Skin of body (tissue), 2 donors: ENCODE measurements around the gene H19. TPM values are rescaled to one million over a fixed set of nuclear protein-coding genes. Genes with fewer than 3 reads are reported as not detected.

Experiments
- DNase-seq: peaks from one replicate; lab custom pipeline; 2025; lab: John Stamatoyannopoulos, UW
- total RNA-seq: library from RNA; depleted of rRNA; stranded (reverse); fragments of >200 nt; gene quantifications from one replicate; pipeline ENCODE4 v1.2.3, GENCODE V29; 2014

H19 gene
- 7,961 TPM for total RNA-seq

DNA sequence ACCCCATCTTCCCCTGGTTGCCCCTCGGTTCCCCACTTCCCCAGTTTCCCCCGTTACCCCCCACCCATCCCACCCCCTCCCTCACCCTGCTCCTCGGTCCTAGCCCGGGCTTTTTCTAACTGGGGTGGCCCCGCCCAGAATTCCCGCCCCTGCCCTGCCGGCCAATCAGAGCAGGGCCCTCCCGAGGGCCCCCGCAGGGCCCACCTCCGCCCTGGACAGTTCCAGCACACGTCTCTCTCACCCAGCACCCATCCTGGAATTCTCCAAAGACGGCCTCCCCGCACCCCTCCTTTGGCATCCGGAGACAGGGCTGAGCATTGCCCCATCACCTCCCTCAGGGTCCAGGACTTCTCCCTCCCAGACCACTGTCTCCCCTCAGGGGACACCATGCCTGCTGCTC is at the start of gene H19:
H19 (minus strand) TSS at position 88 of the 400 bp plus-strand sequence.
- DNase-seq, result no peak

DNA sequence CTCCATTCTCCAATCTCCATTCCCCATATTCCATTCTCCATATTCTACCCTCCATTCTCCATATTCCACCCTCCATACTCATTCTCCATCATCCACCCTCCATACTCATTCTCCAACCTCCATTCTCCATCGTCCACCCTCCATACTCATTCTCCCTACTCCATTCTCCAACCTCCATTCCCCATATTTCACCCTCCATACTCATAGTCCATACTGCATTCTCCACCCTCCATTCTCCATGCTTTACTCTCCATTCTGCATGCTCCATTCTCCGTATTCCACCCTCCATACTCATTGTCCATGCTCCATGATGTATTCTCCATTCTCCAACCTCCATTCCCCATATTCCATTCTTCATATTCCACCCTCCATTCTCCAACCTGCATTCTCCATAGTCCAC is 44.3 kb upstream of the H19 start:
- no peak for DNase-seq

DNA sequence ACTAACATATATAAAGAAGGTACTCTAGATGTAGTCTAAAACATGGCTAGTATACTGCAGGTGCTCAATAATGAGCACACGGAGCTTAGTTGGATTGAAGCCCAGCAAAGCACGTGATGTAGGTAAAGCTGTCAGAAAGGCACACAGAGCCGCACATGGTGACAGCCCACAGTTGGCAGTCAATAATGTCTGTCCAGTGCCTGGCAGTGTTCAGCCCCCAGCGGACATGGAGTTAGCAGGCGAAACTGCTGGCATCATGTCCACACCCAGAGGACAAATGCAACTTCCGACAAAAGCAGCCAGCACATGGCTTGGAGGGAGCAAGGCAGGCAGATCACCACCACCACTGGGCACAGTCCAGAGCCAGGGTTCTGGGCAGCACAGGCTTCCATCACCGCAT is 43.5 kb upstream of the H19 start:
- no peak for DNase-seq

DNA sequence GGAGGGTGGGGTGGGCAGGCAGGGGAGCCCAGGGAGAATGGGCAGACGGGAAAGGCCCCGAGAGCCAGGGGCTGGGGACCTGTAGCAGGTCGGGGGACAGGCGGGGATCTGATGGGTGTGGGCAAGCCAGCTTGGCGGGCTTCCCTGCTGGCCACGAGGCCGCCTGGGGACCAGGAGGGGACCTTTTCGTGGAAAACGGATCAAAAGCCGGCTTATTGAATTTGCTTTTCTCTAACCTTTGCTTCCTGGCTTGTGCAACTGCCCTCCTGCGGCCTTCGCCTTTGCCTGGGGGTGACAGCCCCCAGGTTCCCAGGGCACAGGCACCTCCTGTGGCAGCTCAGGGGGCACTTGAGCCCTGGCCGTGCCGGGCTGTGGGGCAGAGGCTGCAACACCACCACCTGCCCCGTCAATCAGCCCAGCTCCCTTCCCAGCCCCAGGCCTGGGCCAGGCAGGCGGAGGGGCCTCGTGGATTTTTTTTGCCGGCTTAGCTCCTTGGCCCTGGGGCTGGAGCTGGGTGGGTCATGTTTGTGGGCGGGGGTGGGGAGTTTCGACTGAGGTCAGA is 41.6 kb upstream of the H19 start:
- DNase-seq, result no peak

DNA sequence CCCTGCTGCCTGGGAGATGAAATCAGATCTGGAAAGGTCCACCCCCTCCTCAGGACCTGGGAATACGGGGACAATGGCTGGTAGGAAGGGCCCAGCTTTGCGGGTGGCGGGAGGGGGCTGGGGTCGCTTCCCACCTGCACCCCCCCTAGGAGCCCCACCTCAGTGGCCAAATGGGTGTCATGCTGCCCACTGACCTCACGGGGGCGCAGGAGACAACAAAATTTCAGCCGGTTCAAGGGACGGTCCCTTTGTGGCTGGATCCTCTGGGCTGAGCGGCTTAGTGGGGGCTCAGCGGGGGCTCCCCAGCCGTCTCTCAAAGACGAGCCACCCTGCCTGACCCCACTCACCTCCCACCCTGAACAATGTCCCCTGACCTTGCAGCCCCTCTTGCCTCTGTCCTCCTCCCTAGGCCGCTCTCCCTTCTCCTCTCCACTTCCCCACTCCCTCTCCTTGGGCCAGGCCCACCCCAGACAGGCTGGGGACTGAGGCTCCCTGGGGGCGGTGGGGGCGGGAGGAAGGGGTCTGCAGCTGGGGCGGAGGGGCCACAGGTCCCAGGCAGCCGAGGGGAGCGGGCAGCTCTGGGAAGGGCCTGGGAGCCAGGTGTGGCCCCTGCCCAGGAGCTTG is 39.3 kb upstream of the H19 start:
- no peak for DNase-seq

DNA sequence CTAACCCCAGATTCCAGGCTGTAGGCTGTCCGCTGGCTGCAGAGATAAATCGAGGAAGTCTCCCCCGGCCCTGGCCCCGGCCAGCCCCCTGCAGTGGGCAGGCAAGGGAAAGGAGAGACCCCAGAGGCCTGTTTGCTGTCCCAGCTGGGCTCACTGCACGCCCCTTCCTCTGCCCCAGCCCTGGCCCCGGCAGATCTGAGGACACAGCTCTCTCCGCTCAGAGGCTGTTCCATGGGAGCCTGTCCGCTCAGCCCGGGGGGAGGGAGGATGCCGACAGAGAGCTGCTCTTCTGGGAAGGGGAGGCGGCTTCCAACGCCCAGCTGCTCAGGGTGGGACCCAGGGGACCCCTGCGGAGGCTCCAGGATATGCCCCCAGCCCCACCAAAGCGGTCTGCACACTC is 37.7 kb upstream of the H19 start:
- DNase-seq, result no peak

DNA sequence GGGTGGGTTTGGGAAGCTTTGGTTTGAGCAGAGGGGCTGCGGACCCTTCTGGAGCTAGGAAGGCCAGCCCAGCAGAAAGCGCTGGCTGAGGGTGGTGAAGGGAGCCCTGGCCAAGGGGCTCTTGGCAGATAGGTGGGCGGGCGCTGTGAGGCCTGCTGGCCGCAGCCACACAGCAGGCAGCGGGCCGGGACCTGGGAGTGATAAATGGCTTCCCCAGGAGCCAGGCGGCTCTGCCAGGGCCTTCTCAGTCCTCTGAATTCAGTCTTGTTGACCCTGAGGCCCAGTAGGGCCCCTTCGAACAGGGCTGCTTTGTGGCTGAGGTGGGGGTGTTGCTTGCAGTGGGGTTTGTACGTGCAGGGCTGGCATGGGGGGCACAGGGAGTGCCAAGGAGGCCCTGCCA is 33.4 kb upstream of the H19 start:
- DNase-seq, result no peak

DNA sequence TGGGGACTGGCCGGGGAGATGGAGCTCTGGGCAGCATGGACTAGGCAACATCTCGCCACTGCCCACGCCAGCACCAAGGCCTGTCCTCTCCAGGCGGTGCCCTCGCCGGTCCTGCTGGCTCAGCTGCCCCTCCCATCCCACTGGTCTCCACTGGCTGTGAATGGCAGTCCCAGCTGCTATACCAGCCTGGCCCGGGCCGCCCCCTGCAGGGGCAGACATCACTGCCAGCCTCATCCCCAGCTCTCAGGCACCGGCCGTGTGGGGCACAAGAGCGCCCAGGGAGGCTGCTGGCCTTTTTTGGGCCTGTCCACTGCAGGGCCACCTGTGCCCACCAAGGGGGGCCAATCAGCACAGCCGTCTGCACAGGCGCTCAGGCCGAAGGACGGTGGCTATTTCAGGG is 30.1 kb upstream of the H19 start:
- no peak for DNase-seq

DNA sequence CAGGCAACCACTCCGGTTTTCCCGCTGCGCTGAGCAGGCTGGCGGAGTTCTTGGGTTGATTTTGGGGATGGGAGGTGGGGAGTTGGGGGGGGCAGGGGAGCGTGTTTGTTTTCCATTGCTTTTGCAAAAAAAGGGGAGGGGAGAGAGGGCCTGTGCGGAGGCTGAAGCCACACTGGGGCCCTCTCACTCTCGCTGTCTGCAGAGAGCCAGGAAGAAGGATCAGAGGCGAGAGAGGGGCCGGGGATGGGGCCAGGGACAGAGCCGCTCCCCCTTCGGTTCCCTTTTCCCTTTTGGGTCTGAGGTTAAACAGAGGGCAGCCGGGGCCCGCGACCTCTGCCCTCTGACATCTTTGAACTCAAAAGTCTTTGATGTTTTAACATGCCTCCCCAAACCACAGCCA is 17.4 kb upstream of the H19 start:
- no peak for DNase-seq

DNA sequence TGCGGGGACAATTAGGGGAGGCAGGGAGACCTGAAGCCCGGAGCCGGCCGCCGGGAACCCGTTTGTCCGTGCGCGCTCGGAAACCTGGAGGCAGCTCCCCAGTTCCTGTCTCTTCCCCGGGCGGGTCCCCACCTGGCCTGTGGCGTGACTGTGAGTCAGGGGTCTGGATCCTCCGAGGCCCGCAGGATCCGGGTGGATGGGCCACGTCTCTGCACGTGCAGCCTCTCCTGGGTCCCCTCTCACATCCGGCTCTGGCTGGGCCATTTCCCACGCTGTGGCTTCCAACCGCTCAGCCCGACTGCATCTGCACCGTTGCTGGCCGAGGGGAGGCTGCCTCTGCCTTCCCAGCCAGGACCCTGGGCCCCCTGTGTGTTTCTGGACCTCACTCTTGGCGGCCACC is 14.8 kb upstream of the H19 start:
- no peak for DNase-seq

DNA sequence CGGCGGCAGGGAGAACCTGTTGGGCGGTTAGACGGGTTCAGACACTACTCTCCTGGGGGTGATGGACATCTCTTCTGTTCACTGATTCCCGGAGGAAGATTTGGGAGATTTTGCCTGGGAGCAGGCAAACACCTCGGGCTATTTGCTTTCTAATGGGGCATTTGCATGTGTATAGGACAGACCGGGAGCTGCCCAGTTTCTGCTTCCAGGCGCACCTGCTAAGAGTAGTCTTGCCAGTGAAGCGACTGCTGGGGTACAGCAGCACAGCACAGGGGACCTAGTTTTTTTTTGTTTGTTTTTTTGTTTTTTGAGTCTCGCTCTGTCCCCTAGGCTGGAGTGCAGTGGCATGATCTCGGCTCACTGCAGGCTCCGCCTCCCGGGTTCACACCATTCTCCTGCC is 6.8 kb upstream of the H19 start:
- no peak for DNase-seq

DNA sequence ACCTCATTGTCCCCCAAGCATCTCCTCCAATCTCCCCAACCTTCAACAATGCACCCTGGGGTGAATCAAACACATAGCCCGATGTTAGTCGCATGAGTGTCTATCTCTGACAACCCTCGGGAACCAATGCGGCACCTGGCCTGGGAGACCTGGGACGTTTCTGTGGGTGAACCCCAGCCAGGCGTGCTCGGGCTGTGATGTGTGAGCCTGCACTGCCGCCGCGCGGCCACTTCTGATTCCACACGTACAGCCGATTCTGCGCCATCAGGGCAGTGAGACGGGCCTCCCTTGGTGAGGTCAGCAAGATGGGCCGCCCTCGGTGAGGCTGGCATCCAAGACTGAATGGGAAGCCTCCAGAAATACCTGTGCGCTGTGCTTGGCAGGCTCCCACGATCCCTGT is 5.2 kb upstream of the H19 start:
- no peak for DNase-seq

DNA sequence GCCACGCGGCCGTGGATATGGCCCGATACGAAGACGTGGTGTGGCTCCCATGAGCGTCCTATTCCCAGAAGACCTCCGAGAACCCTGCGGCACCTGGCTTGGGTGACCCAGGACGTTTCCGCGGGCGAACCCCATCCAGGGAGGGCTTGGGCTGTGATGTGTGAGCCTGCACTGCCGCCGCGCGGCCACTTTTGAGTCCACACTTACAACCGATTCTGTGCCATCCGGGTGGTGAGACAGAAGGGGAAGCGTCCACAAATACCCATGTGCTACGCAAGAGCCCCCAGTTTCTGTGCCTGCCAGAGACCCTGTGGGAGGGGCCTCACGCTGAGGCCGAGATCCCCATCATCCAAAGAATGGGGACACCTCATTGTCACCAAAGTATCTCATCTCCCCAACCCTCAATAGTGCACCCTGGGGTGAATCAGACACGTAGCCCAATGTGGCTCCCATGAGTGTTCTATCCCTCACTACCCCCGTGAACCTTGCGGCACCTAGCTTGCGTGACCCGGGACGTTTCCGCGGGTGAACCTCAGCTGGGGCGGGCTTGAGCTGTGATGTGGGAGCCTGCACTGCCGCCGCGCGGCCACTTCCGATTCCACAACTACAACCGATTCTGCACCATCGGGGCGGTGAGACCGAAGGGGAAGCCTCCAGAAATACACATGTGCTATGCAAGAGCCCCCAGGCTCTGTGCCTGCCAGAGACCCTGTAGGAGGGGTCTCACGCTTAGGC is 4.6 kb upstream of the H19 start:
- no peak for DNase-seq

DNA sequence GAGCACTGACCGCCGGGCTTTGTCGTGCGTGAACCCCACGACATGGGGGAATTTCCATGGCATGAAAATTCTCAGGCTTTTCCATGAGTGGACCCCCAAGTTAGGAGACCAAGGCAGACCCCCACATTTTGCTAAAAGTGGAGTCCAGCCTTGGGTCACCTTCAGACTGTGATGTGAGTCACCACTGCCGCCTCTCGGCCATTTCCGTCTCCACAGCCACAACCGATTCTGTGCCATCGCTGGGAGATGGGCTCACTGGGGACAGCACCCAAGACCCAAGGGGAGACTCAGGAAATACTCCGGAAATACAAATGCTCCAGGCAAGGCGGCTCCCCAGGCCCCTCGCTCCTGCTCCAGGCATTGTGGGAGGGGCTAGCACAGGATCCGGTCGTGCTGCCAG is 1.2 kb upstream of the H19 start:
- DNase-seq, result no peak

DNA sequence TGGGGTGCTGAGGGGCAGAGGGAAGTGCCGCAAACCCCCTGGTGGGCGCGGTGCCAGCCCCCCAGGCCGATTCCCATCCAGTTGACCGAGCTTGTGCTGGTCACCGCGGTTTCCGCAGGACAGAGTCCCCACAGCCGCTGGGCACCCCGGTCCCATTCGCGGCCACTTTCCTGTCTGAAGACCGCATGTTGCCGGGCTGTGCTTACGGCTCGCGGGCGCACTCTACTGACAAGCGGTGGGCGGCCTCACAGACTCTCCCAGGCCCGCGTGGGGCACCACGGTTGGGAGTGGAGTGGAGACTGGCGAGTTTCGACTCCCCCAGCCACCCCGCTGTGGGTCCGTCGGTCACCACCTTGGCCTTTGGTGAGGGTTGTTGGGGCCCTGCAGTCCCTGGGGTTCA is 648 bp upstream of the H19 start:
- no peak for DNase-seq

DNA sequence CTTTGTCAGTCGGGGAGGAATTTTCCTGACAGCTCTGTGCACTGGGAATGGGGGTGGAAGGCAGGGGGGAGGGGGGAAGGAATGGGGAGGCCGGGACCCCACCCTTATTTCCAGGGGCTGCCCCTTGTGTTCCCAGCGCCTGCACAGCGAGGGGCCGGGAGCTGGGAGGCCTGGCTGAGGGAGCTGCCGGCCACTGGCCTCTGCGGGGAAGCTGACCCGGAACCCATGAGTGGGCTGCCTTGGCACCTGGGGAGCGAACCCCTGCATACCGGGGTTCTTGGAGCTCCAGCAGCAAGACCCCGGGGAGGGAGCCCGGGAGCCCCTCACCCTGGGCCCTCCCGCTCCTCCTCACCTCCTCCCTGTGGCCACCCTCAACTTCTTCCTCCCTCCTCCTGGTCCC is 3.5 kb downstream of the H19 start:
- no peak for DNase-seq

DNA sequence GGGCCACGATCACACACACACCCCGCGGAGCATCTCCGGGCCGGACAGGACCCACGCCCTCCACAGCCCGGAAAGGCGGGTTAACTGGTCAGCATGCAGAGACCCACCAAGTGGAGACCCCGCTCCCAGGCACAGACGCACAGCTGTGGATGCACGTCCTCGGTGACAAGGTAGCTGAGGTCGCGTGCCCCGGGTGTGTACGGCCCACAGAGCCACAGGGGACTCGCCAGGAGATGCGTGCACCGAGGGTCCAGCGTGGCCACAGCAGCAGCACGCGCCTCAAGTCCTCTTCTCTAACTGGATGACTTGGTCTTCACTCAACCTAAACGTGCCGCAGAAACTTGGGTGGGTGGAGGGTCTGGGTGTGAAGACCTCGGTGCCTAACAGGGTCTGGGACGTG is 5.5 kb downstream of the H19 start:
- no peak for DNase-seq

DNA sequence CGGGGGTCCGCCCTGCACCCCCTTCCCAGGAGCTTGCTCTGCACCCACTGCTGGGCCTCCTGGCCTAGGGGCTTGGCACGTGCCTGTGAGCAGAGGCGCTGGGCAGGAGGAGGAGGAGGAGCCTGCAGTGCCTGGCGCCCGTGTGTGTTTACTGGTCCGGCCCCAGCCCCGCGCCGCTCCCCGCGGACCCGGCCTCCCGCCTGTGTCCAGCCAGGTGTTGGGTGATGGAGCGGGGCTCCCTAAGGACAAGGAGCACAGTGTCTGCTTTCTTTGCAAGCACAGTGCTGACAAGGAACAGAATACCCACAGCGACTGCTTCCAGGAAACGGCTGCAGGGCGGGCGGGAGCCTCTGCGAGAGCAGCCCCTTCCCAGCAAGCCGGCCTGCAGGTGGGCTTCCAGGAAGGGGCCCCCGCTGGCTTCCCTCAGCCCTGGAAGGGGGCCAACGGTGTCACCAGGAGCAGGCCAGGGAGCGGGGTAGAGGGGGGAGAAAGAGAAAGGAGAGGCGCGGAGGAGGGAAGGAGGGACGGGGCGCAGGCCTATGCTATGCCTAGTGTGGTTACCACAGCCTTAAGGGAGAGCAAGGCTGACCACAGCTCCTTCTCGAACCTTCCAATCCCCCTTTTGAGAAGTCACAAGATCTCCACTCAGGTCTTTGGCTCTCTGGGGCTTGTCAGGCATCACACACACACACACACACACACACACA is 6.6 kb downstream of the H19 start:
- DNase-seq, result no peak

DNA sequence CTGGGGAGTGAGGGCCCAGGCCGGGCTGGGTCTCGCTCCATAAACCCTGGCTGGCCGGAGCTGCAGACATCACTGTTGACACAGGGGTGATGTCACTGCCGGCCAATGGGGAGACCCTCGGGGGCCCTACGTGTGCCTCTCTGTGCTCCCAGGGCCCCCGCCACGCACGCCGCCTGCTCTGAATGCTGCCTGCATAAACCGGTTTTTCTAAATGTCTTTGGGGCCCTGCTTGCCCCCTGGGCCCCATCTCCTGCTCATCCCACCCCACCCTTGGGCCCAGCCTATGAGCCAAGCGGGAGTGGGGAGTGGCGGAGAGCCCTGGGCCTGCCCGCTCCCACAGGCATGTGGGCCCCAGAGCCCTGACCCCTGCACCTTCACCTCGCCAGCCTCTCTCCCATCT is 7.7 kb downstream of the H19 start:
- no peak for DNase-seq

DNA sequence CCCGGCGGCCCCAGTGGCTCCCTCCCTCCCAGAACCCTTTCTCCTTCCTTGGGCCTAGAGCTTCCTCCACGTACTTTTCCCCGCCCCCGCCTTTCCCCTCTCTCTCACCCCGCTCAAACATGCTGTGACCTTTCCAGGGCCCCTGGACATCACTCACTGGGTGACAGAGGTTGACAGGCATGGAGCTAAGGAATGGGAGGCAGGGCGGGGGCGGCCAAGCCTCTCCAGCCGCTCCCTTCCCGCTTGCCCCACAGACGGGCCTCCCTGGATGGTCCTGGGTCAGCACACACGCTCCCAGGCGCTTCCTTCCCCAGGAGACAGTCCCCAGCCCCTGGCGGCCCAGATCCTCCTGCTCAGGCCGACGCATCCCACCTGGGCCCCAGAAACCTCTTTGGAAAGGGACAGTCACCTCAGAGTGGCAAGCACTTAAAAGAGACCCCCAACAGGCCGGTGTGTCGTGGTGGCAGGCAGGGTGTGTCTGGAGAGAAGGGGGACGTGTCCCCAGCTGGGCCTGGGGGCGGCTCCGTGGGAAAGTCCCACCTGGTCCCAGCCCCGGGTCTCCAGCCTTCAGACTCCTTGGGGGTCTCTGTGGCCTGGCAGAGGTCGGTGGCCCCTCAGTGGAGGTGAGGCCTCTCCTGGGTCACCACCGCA is 8.8 kb downstream of the H19 start:
- DNase-seq, result no peak

DNA sequence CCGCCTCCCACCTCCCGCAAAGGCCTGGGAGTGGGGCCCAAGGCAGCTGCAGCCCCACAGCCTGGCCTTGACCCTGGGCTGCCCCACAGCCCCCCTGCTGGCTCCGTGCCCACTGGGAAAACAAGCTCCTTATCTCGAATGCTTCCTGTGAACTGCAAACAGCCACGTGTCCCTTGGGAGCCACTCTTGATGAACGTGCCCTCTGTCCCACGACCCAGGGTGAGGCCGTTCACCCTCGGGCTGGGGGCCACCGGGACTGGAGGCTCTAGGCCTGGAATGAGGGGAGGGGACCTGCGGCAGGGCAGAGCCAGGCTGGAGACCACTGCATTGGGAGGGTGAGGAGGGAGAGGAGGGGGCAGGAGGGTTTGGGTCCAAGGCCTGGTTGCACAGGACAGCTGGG is 9.5 kb downstream of the H19 start:
- no peak for DNase-seq

DNA sequence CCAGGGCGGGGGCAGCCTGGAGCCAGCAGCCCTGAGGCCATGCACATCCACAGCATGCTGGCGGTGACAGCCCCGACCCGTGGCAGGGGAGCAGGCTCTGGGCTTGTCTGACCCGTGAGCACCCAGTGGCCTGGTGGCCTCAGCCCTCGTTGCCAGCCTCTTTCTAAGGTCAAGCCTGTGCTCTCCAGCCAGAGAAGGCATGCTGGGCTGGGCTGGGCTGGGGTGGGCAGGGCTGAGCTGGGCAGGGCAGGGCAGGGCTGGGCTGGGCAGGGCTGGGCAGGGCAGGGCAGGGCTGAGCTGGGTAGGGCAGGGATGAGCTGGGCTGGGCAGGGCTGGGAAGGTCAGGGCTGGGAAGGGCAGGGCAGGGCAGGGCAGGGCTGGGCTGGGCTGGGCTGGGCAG is 10.6 kb downstream of the H19 start:
- no peak for DNase-seq
